Thyroid gland (tissue), 4 donors: ENCODE data around the gene MGAT5.

Experiments used
- CTCF ChIP-seq, 6 experiments: fragments of 200-600 bp in 3 of 6; fragments of 450-650 bp in 3 of 6; sonication (generic) in 3 of 6; IDR thresholded peaks; one replicate each; pipeline ENCODE4 v1.5.1; 2016 to 2019; ENCODE audit warnings: antibody characterized with exemption in 6 of 6, mild to moderate bottlenecking in 2 of 6, inconsistent platforms in 1 of 6, moderate library complexity in 1 of 6
- POLR2A ChIP-seq, 2 donors: fragments of 450-650 bp; IDR thresholded peaks; one replicate each; pipeline ENCODE4 v1.6.1; 2017; ENCODE audit warnings: antibody characterized with exemption in 2 of 2, mild to moderate bottlenecking in 2 of 2, moderate library complexity in 1 of 2

GRCh38 chr2:134366359-134366758 lies 112.5 kb downstream of the MGAT5 start:
- TF ChIP-seq POLR2A (IDR thresholded peaks at IDR 0.05) (no peak), CTCF (IDR thresholded peaks at IDR 0.05) (no peak)
